ENCODE measurements around the gene DIS3L2.

DIS3L2 gene

GRCh38 chr2:232097260-232097659 lies 135.7 kb downstream of the DIS3L2 start:
- Histone ChIP-seq H3K27me3 (ENCODE audit: insufficient read depth, poor library complexity, severe bottlenecking) (no peaks in the 10 kb centered on the region), H3K4me3 (ENCODE audit: severe bottlenecking) (no peak overlapping the region), H3K4me1 (ENCODE audit: insufficient read depth, poor library complexity, severe bottlenecking) (no peaks in the 10 kb centered on the region), H3K36me3 (ENCODE audit: low read depth) (no peaks in the 10 kb centered on the region), H3K9me3 (ENCODE audit: severe bottlenecking) (peaks cover 2% of the 10 kb centered on the region), H3K27ac (ENCODE audit: poor library complexity, severe bottlenecking) (no peak overlapping the region)
- TF ChIP-seq CTCF (IDR thresholded peaks at IDR 0.05; ENCODE audit: poor library complexity, severe bottlenecking): no peak
- ATAC-seq (ENCODE audit: low read depth): no peak
- DNase-seq (ENCODE audit: low spot score): no peak

DNA sequence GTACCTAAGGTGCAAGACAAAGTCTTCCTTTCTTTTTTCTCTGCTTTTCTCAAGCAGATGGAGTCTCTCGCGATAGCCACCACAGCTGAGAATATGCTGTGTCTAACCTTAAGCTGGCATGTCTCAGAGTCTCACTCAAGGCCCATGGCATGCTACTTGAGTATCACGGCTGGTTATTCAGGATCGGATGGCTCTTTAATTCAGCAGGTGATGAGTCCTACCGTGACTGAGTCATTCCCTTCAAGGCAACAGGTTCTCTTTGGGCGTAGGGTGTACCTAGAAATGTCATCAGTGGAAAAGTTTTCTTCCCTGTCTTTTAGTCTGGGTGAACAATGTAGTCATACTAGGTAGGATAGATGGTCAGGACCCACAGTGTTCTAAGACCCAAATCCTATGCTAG lies 136.2 kb downstream of the DIS3L2 start:
- Histone ChIP-seq H3K4me1 (ENCODE audit: insufficient read depth, poor library complexity, severe bottlenecking) (peaks cover under 1% of the 10 kb centered on the region), H3K27me3 (ENCODE audit: insufficient read depth, poor library complexity, severe bottlenecking) (no peaks in the 10 kb centered on the region), H3K9me3 (ENCODE audit: severe bottlenecking) (peaks cover 2% of the 10 kb centered on the region), H3K4me3 (ENCODE audit: severe bottlenecking) (no peak overlapping the region), H3K36me3 (ENCODE audit: low read depth) (no peaks in the 10 kb centered on the region), H3K27ac (ENCODE audit: poor library complexity, severe bottlenecking) (no peak overlapping the region)
- DNase-seq (ENCODE audit: low spot score): no peak
- ATAC-seq (ENCODE audit: low read depth): no peak
- no peak for TF ChIP-seq CTCF (IDR thresholded peaks at IDR 0.05; ENCODE audit: poor library complexity, severe bottlenecking)

DNA sequence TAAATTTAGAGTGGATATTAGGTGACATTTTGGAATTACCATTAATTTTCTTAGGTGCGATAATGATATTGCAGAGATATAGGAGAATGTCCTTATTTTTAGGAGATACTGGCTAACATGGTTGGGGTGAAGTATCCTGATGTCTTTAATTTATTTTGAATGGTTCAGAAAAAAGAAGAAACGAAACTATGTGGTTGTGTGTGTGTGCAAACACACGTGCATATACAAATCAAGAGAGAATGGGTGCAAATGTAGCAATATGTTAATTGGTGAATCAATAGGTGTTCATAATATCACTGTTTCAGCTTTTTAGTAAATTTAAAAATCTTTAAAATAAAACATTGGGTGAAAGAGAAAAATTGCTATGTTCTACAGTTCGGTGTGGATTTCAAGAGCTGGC lies 140.9 kb downstream of the DIS3L2 start:
- ATAC-seq (ENCODE audit: low read depth): no peak
- Histone ChIP-seq H3K4me3 (ENCODE audit: severe bottlenecking) (no peak overlapping the region), H3K9me3 (ENCODE audit: severe bottlenecking) (no peaks in the 10 kb centered on the region), H3K4me1 (ENCODE audit: insufficient read depth, poor library complexity, severe bottlenecking) (peaks cover 13% of the 10 kb centered on the region), H3K27me3 (ENCODE audit: insufficient read depth, poor library complexity, severe bottlenecking) (no peaks in the 10 kb centered on the region), H3K27ac (ENCODE audit: poor library complexity, severe bottlenecking) (no peak overlapping the region), H3K36me3 (ENCODE audit: low read depth) (no peaks in the 10 kb centered on the region)
- TF ChIP-seq CTCF (IDR thresholded peaks at IDR 0.05; ENCODE audit: poor library complexity, severe bottlenecking): no peak
- no peak for DNase-seq (ENCODE audit: low spot score)

DNA sequence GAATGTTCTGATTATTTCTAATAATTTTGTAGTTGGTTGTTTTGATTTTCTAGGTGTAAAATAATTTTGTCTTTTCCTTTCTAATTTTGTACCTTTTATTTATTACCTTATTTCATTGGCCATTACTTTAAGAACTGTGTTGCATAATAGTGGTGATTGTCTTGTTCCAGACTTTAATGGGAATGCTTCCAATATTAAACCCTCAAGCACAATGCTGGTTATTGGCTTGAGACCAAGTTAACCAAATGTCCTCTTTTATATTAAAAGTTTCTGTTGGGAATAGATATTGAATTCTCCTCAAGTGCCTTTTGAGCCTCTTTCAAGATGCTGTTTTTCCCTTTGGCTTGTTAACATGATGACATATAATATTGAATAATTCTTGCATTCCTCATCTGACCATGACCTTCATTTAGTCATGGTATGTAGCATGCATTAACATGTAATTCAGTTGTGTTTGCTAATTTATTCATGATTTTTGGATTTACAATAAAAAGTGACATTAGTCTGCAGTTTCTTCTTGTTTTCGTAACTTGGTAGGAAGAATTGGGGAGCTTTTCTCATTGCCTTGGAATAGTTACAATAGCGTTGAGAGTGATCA lies 141.7 kb downstream of the DIS3L2 start:
- H3K9me3 ChIP-seq (ENCODE audit: severe bottlenecking): no peaks in the 10 kb centered on the region
- TF ChIP-seq CTCF (IDR thresholded peaks at IDR 0.05; ENCODE audit: poor library complexity, severe bottlenecking): no peak
- H3K27ac ChIP-seq (ENCODE audit: poor library complexity, severe bottlenecking): no peak overlapping the region
- ATAC-seq (ENCODE audit: low read depth) (0 out of 3 replicates have a peak, but pooled peaks have one; percentile 41), DNase-seq (ENCODE audit: low spot score) (no peak)
- peaks cover 13% of the 10 kb centered on the region for H3K4me1 ChIP-seq (ENCODE audit: insufficient read depth, poor library complexity, severe bottlenecking)
- no peaks in the 10 kb centered on the region for H3K27me3 ChIP-seq (ENCODE audit: insufficient read depth, poor library complexity, severe bottlenecking)
- H3K4me3 ChIP-seq (ENCODE audit: severe bottlenecking): no peak overlapping the region
- H3K36me3 ChIP-seq (ENCODE audit: low read depth): no peaks in the 10 kb centered on the region

- no peak for TF ChIP-seq CTCF (IDR thresholded peaks at IDR 0.05; ENCODE audit: poor library complexity, severe bottlenecking)
- no peak overlapping the region for H3K4me3 ChIP-seq (ENCODE audit: severe bottlenecking)
- no peaks in the 10 kb centered on the region for H3K27me3 ChIP-seq (ENCODE audit: insufficient read depth, poor library complexity, severe bottlenecking)
- H3K27ac ChIP-seq (ENCODE audit: poor library complexity, severe bottlenecking): no peak overlapping the region
- no peaks in the 10 kb centered on the region for H3K36me3 ChIP-seq (ENCODE audit: low read depth)
- H3K9me3 ChIP-seq (ENCODE audit: severe bottlenecking): no peaks in the 10 kb centered on the region
- no peak for ATAC-seq (ENCODE audit: low read depth)
- DNase-seq (ENCODE audit: low spot score): no peak
- peaks cover 13% of the 10 kb centered on the region for H3K4me1 ChIP-seq (ENCODE audit: insufficient read depth, poor library complexity, severe bottlenecking)
These were observed 142.6 kb downstream of the DIS3L2 start for GRCh38 chr2:232104076-232104646.
